Central memory CD4-positive, alpha-beta T cell (primary cell): ENCODE measurements around the gene ZNF493.

ENCODE experiments used
- DNase-seq: peaks from one replicate; pipeline ENCODE4 v3.0.0; 2022

Gene ZNF493

GRCh38 chr19:21463449-21464105, 66.6 kb downstream of the ZNF493 start:
- DNase-seq, result no peak

GRCh38 chr19:21466627-21467026, 69.7 kb downstream of the ZNF493 start:
- DNase-seq, result no peak

- no peak for DNase-seq
These were observed 71.9 kb downstream of the ZNF493 start for GRCh38 chr19:21468791-21469190.

GRCh38 chr19:21472507-21472906, 75.6 kb downstream of the ZNF493 start:
- DNase-seq, result no peak

- peak; percentile 23 for DNase-seq
These were observed 77.8 kb downstream of the ZNF493 start for GRCh38 chr19:21474671-21475181.
